HFFc6 (cell line): ENCODE results near the gene LHX8. TPM values are rescaled to one million over a fixed set of nuclear protein-coding genes. Genes with fewer than 3 reads are reported as not detected.
"Not testable (repeated sequence)": the region's sequence is repeated elsewhere in the genome, so short reads cannot be mapped to it uniquely, and the experiment has no call there.

Experiments
- DNase-seq: peaks from one replicate; pipeline ENCODE4 v3.0.0-alpha.2; 2018
- H3K27ac Mint-ChIP-seq: 2 replicates; pipeline ENCODE4 v1.8.0; 2020; ENCODE audit warnings: mild to moderate bottlenecking, mixed read lengths
- H3K27me3 Mint-ChIP-seq: 2 replicates; pipeline ENCODE4 v1.8.0; 2021; ENCODE audit warnings: mild to moderate bottlenecking, moderate library complexity, mixed read lengths; ENCODE audit not compliant: insufficient read depth
- H3K36me3 Mint-ChIP-seq: 2 replicates; pipeline ENCODE4 v1.8.0; 2021; ENCODE audit warnings: low read depth, mixed read lengths
- H3K4me1 Mint-ChIP-seq: 2 replicates; pipeline ENCODE4 v1.8.0; 2020; ENCODE audit warnings: low read depth, mixed read lengths
- H3K4me3 Mint-ChIP-seq: 2 replicates; pipeline ENCODE4 v1.8.0; 2020; ENCODE audit warnings: mild to moderate bottlenecking, moderate library complexity, mixed read lengths
- H3K9me3 Mint-ChIP-seq: 2 replicates; pipeline ENCODE4 v1.8.0; 2020; ENCODE audit warnings: mild to moderate bottlenecking, mixed read lengths
- CTCF ChIP-seq: fragments of 200-600 bp; sonication (generic); IDR thresholded peaks from 2 replicates; pipeline ENCODE4 v1.5.0; 2021; ENCODE audit warnings: antibody characterized with exemption, mild to moderate bottlenecking
- total RNA-seq, 6 experiments: library from RNA; stranded (reverse); fragmentation: NEBNext Ultra II Directional; extraction: Animal tissue kit (Norgen Biotek cat#: 25700); gene quantifications; 2 replicates in 1 of 6; 3 replicates in 5 of 6; pipeline ENCODE4 v1.2.3, GENCODE V29; 2021

The LHX8 gene
- total RNA-seq, 6 experiments from 2014 or later, result not detected

DNA sequence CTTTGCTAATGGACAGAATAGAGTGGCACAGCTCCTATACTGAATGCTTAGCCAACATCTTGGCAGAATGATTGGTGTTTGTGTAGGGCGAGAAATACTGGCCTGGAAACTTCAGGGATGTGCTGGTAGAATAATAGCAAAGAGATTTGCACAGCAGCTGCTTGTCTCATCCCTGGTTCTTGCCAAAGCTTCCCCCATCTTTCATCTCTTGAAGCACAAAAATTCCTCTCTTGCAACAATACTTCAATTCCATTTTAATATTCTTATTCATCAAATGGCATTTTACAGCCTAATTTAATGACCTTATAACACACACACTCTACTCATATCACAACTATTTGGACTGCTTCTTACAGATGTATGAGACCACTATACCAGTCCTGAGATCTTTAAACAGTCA, 37.7 kb downstream of the LHX8 start:
- no peak overlapping the region for H3K4me3 Mint-ChIP-seq
- H3K36me3 Mint-ChIP-seq, result no peaks in the 10 kb centered on the region
- no peak for TF ChIP-seq CTCF
- no peak for DNase-seq
- H3K9me3 Mint-ChIP-seq, result peaks cover 48% of the 10 kb centered on the region
- no peaks in the 10 kb centered on the region for H3K4me1 Mint-ChIP-seq
- H3K27me3 Mint-ChIP-seq, result no peaks in the 10 kb centered on the region; the same call in 1 of the 2 replicates
- no peak overlapping the region for H3K27ac Mint-ChIP-seq

- no peak overlapping the region for H3K27ac Mint-ChIP-seq
- H3K9me3 Mint-ChIP-seq, result peaks cover 50% of the 10 kb centered on the region
- H3K36me3 Mint-ChIP-seq, result no peaks in the 10 kb centered on the region
- no peak overlapping the region for H3K4me3 Mint-ChIP-seq
- no peaks in the 10 kb centered on the region; the same call in 1 of the 2 replicates for H3K27me3 Mint-ChIP-seq
- no peak for DNase-seq
- TF ChIP-seq CTCF, result no peak
- H3K4me1 Mint-ChIP-seq, result no peaks in the 10 kb centered on the region
Observed at GRCh38 chr1:75172556-75172955, 38.4 kb downstream of the LHX8 start.

DNA sequence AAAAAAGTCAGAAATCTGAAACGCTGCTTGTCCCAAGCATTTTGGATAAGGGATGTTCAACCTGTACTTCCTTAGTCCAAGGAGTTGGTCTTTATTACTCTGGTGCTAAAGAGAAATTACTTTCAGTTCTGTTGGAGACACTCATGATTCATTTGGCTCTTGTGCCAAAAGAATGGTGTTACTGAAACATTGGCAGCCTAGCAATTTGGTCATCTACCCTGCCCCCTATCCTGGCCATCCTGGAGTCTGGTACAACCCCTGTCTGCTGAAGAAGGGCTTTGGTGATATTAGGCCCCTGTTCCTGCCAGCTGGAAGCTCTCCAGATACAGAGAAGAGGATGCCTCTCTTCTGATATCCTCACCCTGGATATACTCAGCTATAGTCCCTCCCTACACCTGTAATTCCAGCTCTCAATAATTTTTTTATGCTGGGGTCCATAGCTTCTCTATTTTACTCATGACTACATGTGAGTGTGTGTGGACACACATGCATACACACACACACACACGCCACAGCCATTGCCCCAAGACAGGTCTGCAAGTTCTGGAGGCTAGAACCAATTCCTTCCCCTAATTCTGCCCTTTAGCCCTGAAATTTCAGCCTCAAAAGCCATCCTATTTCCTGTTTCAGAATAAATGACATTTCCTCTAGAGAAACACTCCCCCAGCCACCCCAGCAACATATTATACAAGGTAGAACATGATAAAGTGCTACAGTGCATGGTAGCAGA, 40.0 kb downstream of the LHX8 start:
- TF ChIP-seq CTCF, result no peak
- no peaks in the 10 kb centered on the region for H3K36me3 Mint-ChIP-seq
- H3K27me3 Mint-ChIP-seq, result no peaks in the 10 kb centered on the region
- H3K4me1 Mint-ChIP-seq, result no peaks in the 10 kb centered on the region
- no peak overlapping the region for H3K27ac Mint-ChIP-seq
- DNase-seq, result no peak
- H3K9me3 Mint-ChIP-seq, result peaks cover 43% of the 10 kb centered on the region
- H3K4me3 Mint-ChIP-seq, result no peak overlapping the region

DNA sequence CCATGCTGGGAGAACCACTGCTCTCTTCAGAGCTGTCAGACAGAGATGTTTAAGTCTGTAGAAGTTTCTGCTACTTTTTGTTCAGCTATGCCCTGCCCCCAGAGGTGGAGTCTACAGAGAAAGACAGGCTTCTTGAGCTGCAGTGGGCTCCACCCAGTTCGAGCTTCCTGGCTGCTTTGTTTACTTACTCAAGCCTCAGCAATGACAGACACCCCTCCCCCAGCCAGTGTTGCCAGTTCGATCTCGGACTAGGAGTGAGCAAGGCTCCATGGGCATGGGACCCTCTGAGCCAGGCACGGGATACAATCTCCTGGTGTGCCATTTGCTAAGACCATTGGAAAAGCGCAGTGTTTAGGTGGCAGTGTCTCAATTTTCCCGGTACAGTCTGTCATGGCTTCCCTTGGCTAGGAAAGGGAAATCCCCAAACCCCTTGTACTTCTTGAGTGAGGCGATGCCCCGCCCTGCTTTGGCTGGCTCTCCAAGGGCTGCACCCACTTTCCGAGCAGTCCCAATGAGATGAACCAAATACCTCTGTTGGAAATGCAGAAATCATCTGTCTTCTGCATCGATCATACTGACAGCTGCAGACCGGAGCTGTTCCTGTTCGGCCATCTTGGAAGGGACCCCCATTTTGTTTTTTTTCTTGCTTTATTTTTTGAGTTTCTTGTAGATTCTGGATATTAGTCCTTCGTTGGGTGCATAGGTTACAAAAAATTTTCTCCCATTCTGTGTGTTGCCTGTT, 47.2 kb downstream of the LHX8 start:
- not testable (repeated sequence) for DNase-seq, H3K27me3 Mint-ChIP-seq, H3K36me3 Mint-ChIP-seq, H3K27ac Mint-ChIP-seq, H3K4me1 Mint-ChIP-seq, H3K4me3 Mint-ChIP-seq
- peaks cover 55% of the 10 kb centered on the region for H3K9me3 Mint-ChIP-seq

GRCh38 chr1:75188892-75189291, 54.7 kb downstream of the LHX8 start:
- Mint-ChIP-seq H3K27me3 (no peaks in the 10 kb centered on the region), H3K9me3 (peaks cover 24% of the 10 kb centered on the region), H3K36me3 (no peaks in the 10 kb centered on the region), H3K27ac (no peak overlapping the region), H3K4me1 (no peaks in the 10 kb centered on the region), H3K4me3 (no peak overlapping the region)
- no peak for TF ChIP-seq CTCF
- no peak for DNase-seq

GRCh38 chr1:75198163-75198562, 64.0 kb downstream of the LHX8 start:
- TF ChIP-seq CTCF, result no peak
- H3K9me3 Mint-ChIP-seq, result no peaks in the 10 kb centered on the region
- H3K27ac Mint-ChIP-seq, result no peak overlapping the region
- no peak for DNase-seq
- H3K4me1 Mint-ChIP-seq, result no peaks in the 10 kb centered on the region
- H3K27me3 Mint-ChIP-seq, result peaks cover 2% of the 10 kb centered on the region
- H3K4me3 Mint-ChIP-seq, result no peak overlapping the region
- no peaks in the 10 kb centered on the region for H3K36me3 Mint-ChIP-seq
